ENCODE measurements around the gene OTOP2.
"Not testable (repeated sequence)": the region's sequence is repeated elsewhere in the genome, so short reads cannot be mapped to it uniquely, and the experiment has no call there.

OTOP2 gene

DNA sequence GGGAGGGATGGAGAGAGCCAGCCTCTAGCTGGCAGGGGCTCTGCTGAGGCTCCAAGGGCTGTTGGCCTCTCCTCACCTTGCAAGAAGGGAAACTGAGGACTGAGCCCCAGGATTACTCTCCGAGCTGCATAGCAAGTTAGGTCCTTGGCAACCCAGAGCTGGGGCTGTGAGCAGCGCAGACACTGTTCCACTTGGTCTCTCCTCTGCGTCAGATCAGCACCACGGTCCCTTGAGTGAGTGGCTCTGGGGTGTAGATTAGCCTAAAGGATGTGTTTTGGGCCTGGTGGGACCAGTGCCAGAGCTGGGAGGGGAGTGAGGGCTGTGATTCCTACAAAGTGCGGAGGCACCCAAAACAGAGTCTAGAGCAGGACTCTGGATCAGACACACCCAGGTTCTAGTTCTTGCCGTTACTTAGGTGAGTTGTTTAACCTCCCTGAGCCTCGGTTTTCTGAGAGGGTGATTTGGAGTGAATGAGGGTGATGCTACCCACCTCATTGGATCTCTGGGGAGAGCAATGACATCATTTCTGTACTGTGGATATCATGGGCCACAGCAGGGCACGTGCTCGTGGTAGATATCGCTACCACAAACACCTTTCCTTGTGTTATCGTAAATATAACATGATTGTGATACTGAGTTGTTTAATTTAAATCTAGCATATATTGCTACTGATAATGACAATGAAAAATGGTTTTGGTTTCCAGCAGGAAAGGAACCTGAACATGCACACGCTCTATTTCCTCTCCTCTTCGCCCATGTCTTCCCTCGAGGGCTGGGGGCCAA is 22.5 kb upstream of the OTOP2 start:
- no peak for DNase-seq

GRCh38 chr17:74903034-74903433 is 21.0 kb upstream of the OTOP2 start:
- no peak for DNase-seq

- no peak for DNase-seq
These were observed 20.4 kb upstream of the OTOP2 start for GRCh38 chr17:74903671-74904070.

DNA sequence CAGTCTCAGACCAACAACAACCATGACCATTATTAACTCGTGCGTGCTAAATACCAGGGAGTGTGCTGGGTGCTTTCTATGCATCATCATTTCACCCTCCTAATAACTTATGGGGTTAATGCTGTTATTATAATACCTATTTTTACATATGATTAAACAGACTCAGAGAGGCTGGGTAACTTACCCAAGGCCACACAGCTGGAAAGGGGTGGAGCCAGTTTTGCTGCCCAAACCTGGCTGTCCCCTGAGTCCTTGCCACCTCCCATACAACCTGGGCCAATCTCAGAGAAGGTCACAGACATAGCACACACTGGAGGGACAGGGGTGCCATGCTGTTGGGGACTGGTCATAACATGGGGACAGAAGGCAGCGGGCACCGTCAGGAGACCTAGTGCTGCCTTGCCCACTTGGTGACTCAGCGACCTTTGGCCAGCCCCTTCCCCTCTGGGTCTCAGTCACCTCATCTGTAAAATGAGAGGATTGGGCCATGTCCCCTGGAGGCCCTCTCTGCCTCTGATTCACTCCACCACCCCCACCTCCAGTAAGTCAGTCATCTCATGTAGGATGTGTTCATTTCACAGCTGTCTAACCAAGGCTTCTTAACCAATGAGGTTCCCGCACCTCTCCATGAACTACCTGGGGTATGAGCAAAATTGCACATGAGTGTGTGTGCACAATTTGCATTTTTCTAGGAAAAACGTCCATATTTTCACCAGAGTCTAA is 19.2 kb upstream of the OTOP2 start:
- no peak for DNase-seq

GRCh38 chr17:74906214-74906793 is 17.8 kb upstream of the OTOP2 start:
- not testable (repeated sequence) for DNase-seq

DNA sequence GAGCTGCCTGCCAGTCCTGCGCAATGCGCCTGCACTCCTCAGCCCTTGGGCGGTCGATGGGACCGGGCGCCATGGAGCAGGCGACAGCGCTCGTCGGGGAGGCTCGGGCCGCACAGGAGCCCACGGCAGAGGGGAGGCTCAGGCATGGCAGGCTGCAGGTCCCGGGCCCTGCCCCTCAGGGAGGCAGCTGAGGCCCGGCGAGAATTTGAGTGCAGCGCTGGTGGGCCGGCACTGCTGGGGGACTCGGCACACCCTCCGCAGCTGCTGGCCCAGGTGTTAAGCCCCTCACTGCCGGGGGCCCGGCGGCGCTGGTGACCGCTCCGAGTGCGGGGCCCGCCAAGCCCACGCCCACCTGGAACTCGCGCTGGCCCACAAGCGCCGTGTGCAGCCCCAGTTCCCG is 17.1 kb upstream of the OTOP2 start:
- no peak for DNase-seq

DNA sequence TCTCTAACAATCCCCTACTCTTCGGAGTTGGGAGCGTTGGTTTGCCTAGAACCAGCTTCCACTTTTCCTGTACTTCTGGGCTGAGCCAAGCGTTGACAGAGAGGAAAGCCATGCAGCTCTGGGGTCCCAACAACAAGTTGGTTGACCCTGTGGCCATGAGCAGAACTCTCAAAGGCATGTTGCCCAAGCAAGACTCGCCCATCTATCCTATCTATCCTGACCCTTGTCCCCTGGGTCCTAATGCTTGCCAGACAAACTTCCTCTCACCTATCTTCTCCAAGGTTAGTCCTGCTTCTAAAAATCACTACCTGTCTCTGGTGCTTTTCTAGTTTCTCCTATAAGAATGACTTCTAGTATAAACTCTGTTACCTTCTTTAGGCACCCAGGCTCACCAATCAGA is 15.0 kb upstream of the OTOP2 start:
- not testable (repeated sequence) for DNase-seq

GRCh38 chr17:74911423-74911822 is 12.7 kb upstream of the OTOP2 start:
- DNase-seq, result not testable (repeated sequence)

GRCh38 chr17:74916136-74916850 is 7.8 kb upstream of the OTOP2 start:
- DNase-seq, result no peak

DNA sequence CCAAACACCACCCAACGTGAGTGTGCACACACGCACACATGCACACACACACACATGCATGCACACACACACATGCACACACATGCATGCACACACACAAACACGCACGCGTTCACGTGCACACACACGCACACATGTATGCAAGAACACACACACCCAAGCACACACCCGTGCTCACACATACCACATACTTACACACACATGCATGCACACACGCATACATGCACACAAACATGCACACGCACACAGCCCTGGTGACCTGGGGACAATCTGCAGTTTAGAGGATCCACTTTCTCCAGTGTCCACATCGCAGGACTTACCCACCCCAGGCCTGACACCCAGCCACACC is 7.2 kb upstream of the OTOP2 start:
- DNase-seq, result no peak

GRCh38 chr17:74917430-74917829 is 6.6 kb upstream of the OTOP2 start:
- DNase-seq, result no peak

DNA sequence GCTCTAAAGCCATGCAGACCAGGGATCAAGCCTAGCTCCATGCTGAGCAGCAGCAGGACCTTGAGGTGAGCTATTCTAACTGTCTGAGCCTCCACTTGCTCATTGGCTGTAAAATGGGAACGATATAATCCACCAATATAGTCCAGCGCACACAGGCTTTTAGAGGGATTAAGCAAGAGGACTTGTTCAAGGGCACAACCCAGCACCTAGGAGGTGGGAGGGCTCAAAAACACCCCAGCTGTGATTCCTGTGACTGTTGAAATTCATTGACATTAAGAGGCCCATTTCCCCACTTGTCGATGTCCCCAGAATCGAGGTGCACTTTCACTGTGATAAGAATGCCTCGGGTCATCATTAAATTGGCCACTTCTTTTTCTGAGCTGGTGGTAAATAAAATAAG is 5.2 kb upstream of the OTOP2 start:
- DNase-seq, result no peak

GRCh38 chr17:74919440-74920305 is 4.4 kb upstream of the OTOP2 start:
- DNase-seq, result no peak

- no peak for DNase-seq
These were observed 3.8 kb upstream of the OTOP2 start for GRCh38 chr17:74920306-74920620.

DNA sequence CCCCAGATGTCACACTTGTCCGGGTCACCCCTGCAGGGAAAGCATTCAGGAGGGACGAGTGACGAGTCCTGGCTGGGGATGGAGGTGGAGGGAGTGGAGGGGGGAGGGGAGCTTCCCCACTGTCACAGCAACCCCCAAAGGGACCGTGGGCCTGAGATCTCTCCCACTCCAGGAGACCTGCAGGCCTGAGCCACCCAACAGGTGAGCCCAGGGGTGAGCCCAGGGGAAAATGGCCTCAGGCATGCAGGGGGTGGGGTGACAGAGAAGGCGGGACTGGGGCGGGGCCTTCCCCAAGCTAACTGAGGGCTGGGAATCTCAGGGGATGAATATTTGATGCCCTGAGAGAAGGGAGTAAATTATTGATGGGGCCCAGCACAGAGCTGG is 3.4 kb upstream of the OTOP2 start:
- DNase-seq, result no peak

DNA sequence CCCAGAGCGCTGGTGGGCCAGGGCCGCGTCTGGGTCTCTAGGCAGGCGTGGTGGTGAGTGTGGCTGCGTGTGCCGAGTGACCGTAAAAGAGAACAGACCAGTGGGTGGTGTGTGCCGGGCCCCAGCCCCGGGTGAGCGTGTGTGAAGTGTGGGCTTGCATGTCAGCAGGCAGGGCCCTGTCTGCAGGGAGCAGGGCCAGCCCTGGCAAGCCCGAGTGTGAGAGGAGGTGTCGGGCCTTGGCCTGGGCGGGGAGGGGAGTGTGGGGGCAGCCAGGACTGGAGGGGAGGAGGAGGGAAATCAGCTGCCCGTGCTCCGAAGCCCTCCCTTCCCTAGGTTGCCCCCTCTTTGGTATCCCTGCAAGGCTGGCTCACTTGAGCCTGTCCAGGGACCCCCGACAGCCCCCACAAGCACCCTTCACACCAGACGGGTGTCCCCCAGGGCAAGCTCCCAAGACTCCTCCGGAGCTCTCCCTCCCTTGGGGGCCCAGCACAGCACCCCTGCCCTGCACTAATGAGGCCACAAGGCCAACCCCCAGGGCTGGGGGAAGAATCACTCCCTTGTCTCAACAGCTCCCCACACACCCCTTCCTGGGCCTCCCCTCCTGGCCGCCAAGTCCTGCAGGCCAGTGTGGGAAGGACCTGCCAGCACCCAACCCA is 2.9 kb upstream of the OTOP2 start:
- DNase-seq, result no peak

DNA sequence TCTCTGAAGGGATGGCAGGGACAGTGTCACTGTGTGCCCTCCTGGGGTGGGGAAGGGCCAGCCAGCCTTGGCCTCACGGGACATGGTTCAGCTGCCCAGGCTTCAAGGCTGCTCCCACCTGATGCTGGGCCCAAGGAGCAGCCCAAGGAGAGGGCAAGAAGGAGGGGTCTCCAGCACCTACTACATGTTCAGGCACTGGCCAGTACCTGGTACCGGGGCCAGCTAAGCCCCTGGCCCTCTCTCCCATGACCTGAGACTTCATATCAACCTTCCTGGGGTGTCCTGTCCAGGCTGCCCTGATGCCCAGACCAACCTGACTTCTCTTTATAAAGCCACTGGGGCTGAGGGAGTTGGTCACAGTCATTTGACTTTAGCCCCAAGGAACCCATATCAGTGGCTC is 2.3 kb upstream of the OTOP2 start:
- no peak for DNase-seq

- DNase-seq, result no peak
These were observed 1.9 kb upstream of the OTOP2 start for GRCh38 chr17:74922172-74922571.

GRCh38 chr17:74922694-74923537 is 1.2 kb upstream of the OTOP2 start, which contains the start of gene USH1G:
USH1G (minus strand) TSS chr17:74923255; CDS start chr17:74923073, 182 bp downstream.
- DNase-seq, result peak; percentile 3

DNA sequence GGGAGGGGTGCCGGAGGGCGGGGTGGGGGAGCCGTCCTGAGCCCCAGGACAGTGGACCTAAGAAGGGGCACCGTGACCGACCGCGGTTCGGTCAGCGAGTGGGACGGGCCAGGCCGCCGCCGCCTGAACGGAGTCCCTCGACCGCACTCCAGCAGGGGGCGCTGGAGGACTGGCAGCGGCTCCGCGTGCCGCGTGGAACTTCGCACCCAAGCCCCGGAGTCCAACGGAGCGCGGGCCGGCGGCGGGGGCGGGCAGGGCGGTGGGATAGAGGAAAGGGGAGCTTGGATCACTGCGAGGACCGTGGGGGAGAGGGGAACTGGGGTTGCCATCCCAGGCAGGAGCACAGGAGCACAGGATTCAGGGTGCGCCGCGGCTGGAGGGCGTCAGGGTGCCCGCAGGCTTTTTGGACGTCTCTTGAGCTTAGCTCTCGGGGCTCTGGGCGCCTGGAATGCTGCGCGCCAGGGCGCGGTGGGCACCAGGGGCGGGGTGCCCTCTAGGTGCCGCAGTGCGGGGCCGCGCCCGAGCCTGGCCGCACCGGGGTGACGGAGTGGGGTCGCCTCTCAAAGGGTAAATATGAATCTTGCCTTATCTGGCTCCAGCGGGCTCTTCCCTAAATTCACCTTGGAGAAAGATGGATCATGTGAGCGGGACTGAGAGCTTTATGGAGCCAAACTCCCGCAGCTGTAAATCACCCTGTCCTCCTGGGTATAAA is 379 bp upstream of the OTOP2 start:
- peak; percentile 48 for DNase-seq
